HG02840 (cell line): ENCODE measurements around the gene GPX2.

ENCODE experiments used
- ATAC-seq: cut with Tn5 transposase; IDR thresholded peaks from one replicate; pipeline ENCODE4 v1.9.1; 2021; ENCODE audit warnings: mild to moderate bottlenecking, moderate library complexity, moderate number of reproducible peaks; ENCODE audit not compliant: unreplicated experiment, low FRiP score

GPX2 gene

GRCh38 chr14:64943556-64943955 lies 1.0 kb upstream of the GPX2 start:
- ATAC-seq: no peak

GRCh38 chr14:64940336-64940910 lies 2.1 kb downstream of the GPX2 start:
- ATAC-seq: no peak

GRCh38 chr14:64939817-64940190 lies 2.7 kb downstream of the GPX2 start:
- no peak for ATAC-seq

- no peak for ATAC-seq
These were observed 3.4 kb downstream of the GPX2 start for GRCh38 chr14:64938972-64939816.

GRCh38 chr14:64937821-64938193 lies 4.7 kb downstream of the GPX2 start:
- ATAC-seq: no peak

- no peak for ATAC-seq
These were observed 5.2 kb downstream of the GPX2 start for GRCh38 chr14:64937171-64937820.

GRCh38 chr14:64935508-64935907 lies 7.0 kb downstream of the GPX2 start:
- no peak for ATAC-seq

GRCh38 chr14:64934338-64934929 lies 8.1 kb downstream of the GPX2 start:
- ATAC-seq: no peak

- no peak for ATAC-seq
These were observed 10.3 kb downstream of the GPX2 start for GRCh38 chr14:64932231-64932630.

- ATAC-seq: no peak
These were observed 11.4 kb downstream of the GPX2 start for GRCh38 chr14:64931123-64931522.

GRCh38 chr14:64930085-64930843 lies 12.3 kb downstream of the GPX2 start:
- ATAC-seq: no peak

- no peak for ATAC-seq
These were observed 13.6 kb downstream of the GPX2 start for GRCh38 chr14:64929014-64929359.

- no peak for ATAC-seq
These were observed 14.1 kb downstream of the GPX2 start for GRCh38 chr14:64928239-64929013.

- no peak for ATAC-seq
These were observed 15.5 kb downstream of the GPX2 start for GRCh38 chr14:64927031-64927430.

GRCh38 chr14:64926398-64926995 lies 16.0 kb downstream of the GPX2 start:
- no peak for ATAC-seq

- ATAC-seq: no peak
These were observed 19.5 kb downstream of the GPX2 start for GRCh38 chr14:64923015-64923414.

- no peak for ATAC-seq
These were observed 22.1 kb downstream of the GPX2 start for GRCh38 chr14:64920465-64920864.

GRCh38 chr14:64919618-64920017 lies 22.9 kb downstream of the GPX2 start:
- ATAC-seq: no peak

- no peak for ATAC-seq
These were observed 23.3 kb downstream of the GPX2 start for GRCh38 chr14:64919215-64919614.

GRCh38 chr14:64918216-64918615 lies 24.3 kb downstream of the GPX2 start:
- no peak for ATAC-seq
